Loucy (cell line): ENCODE data around the gene SRI.
"Not testable (repeated sequence)": the region's sequence is repeated elsewhere in the genome, so short reads cannot be mapped to it uniquely, and the experiment has no call there.

Experiments
- H2AFZ ChIP-seq: fragments of 200-600 bp; sonication (generic); 2 replicates; pipeline ENCODE4 v1.6.0; 2016; ENCODE audit warnings: antibody characterized with exemption, mild to moderate bottlenecking, low read length, moderate library complexity
- H3F3A ChIP-seq: fragments of 200-600 bp; 2 replicates; pipeline ENCODE4 v1.6.0; 2016; ENCODE audit warnings: antibody characterized with exemption, low read depth, mild to moderate bottlenecking
- H3K27me3 ChIP-seq: fragments of 200-600 bp; sonication (generic); 2 replicates; pipeline ENCODE4 v1.6.1; 2014; ENCODE audit warnings: low read length, mild to moderate bottlenecking; ENCODE audit not compliant: insufficient read depth, poor library complexity, severe bottlenecking
- H3K36me3 ChIP-seq: fragments of 200-600 bp; sonication (generic); 2 replicates; pipeline ENCODE4 v1.6.1; 2016; ENCODE audit warnings: low read length; ENCODE audit not compliant: insufficient read depth
- H3K4me1 ChIP-seq: fragments of 200-600 bp; sonication (generic); 2 replicates; pipeline ENCODE4 v1.5.1; 2014; ENCODE audit warnings: low read length, mild to moderate bottlenecking; ENCODE audit not compliant: insufficient read depth, poor library complexity, severe bottlenecking
- H3K4me2 ChIP-seq: fragments of 200-600 bp; sonication (generic); 2 replicates; pipeline ENCODE4 v1.6.0; 2014; ENCODE audit warnings: antibody characterized with exemption, low read length, low read depth, mild to moderate bottlenecking; ENCODE audit not compliant: poor library complexity, severe bottlenecking
- H3K4me3 ChIP-seq: fragments of 200-600 bp; sonication (generic); 2 replicates; pipeline ENCODE4 v1.5.1; 2014; ENCODE audit warnings: low read length, mild to moderate bottlenecking, mixed read lengths; ENCODE audit not compliant: poor library complexity, severe bottlenecking
- H3K79me2 ChIP-seq: fragments of 200-600 bp; sonication (generic); 2 replicates; pipeline ENCODE4 v1.6.1; 2014; ENCODE audit warnings: low read length; ENCODE audit not compliant: insufficient read depth
- H3K9ac ChIP-seq: fragments of 200-600 bp; sonication (generic); 2 replicates; pipeline ENCODE4 v1.6.0; 2014; ENCODE audit warnings: mild to moderate bottlenecking, low read depth, low read length, moderate library complexity; ENCODE audit not compliant: poor library complexity, severe bottlenecking
- H3K9me2 ChIP-seq: fragments of 200-600 bp; sonication (generic); replicated peaks from 2 replicates; pipeline ENCODE4 v1.6.1; 2016; ENCODE audit warnings: low read depth, low read length, mixed read lengths
- H3K9me3 ChIP-seq: fragments of 200-600 bp; sonication (generic); 2 replicates; pipeline ENCODE4 v1.6.1; 2014; ENCODE audit warnings: mild to moderate bottlenecking, antibody characterized with exemption, low read length, low read depth; ENCODE audit not compliant: insufficient read depth
- H4K20me1 ChIP-seq: fragments of 200-600 bp; sonication (generic); 2 replicates; pipeline ENCODE4 v1.6.0; 2014; ENCODE audit warnings: antibody characterized with exemption, low read length, mild to moderate bottlenecking; ENCODE audit not compliant: insufficient read depth, poor library complexity, severe bottlenecking
- CTCF ChIP-seq: fragments of 200-600 bp; sonication (generic); conservative IDR thresholded peaks from 2 replicates; pipeline ENCODE4 v1.5.1; 2014; ENCODE audit warnings: mild to moderate bottlenecking, antibody characterized with exemption, low read length
- EZH2phosphoT487 ChIP-seq: fragments of 200-600 bp; IDR thresholded peaks from 2 replicates; pipeline ENCODE4 v1.6.1; 2018; ENCODE audit warnings: antibody characterized with exemption, mild to moderate bottlenecking, moderate library complexity, borderline replicate concordance

SRI gene

DNA sequence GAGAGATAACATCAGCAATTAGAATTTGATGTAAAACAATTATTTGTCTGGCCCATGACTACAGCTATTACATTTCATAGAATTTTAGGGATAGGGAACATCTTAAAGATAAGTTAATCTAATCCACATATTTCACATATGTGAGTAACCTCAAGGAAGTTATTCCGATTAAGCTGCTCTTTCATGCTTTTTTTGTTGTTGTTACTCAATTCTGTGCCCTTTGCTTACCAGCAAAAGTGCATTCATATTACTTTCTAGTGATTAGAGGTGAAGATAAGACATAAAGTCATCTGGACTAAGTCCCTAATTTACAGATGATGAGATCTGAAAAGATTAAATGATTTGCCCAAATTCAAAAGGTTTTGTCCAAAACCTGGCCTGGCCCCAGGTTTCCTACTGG is 40.9 kb upstream of the SRI start:
- no peak overlapping the region for H2AFZ ChIP-seq
- no peaks in the 10 kb centered on the region for H3K9me3 ChIP-seq
- no peak overlapping the region for H3K4me3 ChIP-seq
- no peaks in the 10 kb centered on the region for H4K20me1 ChIP-seq
- no peak overlapping the region for H3K9ac ChIP-seq
- H3F3A ChIP-seq, result no peaks in the 10 kb centered on the region
- H3K4me1 ChIP-seq, result no peaks in the 10 kb centered on the region
- H3K36me3 ChIP-seq, result no peaks in the 10 kb centered on the region
- H3K4me2 ChIP-seq, result no peak overlapping the region
- H3K9me2 ChIP-seq, result no peaks in the 10 kb centered on the region
- H3K79me2 ChIP-seq, result no peaks in the 10 kb centered on the region
- TF ChIP-seq CTCF, result no peak
- no peaks in the 10 kb centered on the region for H3K27me3 ChIP-seq

DNA sequence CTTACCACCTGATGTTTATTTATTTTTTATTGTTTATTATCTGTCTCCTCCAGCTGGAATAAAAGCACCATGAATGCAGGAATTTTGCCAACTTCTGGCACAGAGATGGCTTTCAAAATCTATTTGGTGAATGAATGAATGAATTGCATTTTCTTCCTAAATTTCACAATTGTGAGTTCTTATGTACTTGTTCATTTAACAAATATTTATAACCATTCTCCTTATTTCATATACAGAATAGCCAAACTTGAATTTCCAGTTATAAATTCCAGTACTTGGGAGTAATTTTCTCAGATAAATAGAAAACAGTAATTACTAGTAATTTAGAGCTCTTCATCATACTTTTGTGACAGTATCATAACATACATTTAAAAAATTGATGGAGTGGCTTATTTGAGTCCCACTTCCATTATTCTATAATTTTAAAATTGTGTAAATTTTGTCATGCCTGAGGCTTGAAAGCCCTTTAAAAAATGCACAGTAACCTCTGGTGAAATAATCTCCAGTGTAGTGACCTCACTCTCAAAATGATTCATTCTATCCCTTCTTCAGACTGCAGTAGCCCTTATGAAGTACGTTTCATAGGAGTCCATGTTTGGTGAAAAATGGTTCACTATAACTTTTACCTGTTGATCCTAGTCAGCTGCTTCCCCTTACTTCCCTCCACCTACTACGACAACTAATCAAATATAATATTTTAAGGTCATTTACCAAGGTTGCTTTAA is 40.0 kb upstream of the SRI start:
- TF ChIP-seq EZH2phosphoT487 (no peak), CTCF (no peak)
- no peaks in the 10 kb centered on the region for H3K79me2 ChIP-seq
- no peaks in the 10 kb centered on the region for H3K9me3 ChIP-seq
- no peaks in the 10 kb centered on the region for H3K9me2 ChIP-seq
- no peaks in the 10 kb centered on the region for H4K20me1 ChIP-seq
- no peaks in the 10 kb centered on the region for H3K27me3 ChIP-seq
- H3K4me2 ChIP-seq, result no peak overlapping the region
- H2AFZ ChIP-seq, result no peak overlapping the region
- no peaks in the 10 kb centered on the region for H3K36me3 ChIP-seq
- H3K9ac ChIP-seq, result no peak overlapping the region
- H3K4me3 ChIP-seq, result no peak overlapping the region
- no peaks in the 10 kb centered on the region for H3F3A ChIP-seq
- H3K4me1 ChIP-seq, result no peaks in the 10 kb centered on the region

DNA sequence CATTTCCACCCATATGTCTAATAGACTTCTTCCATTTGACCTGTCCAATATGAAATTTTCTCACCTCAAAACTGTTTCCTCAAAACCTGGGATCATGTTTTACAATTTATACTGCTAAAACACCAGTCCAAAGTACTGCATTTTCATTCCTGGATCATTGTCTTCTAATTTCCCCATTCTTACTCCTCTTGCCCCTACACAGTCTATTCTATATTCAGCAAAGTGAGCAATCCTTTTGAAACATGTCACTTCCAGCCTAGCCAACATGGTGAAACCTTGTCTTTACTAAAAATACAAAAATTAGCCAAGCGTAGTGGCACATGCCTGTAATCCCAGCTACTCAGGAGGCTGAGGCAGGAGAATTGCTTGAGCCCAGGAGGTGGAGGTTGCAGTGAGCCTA is 38.5 kb upstream of the SRI start:
- not testable (repeated sequence) for H2AFZ ChIP-seq, H3K4me1 ChIP-seq, H3K4me2 ChIP-seq, H3K27me3 ChIP-seq, H3K4me3 ChIP-seq, H3K9me2 ChIP-seq, H3K9ac ChIP-seq, H3F3A ChIP-seq, H3K9me3 ChIP-seq, H3K79me2 ChIP-seq, H4K20me1 ChIP-seq, H3K36me3 ChIP-seq

GRCh38 chr7:88256906-88257305 is 37.1 kb upstream of the SRI start:
- no peaks in the 10 kb centered on the region for H4K20me1 ChIP-seq
- H3K9ac ChIP-seq, result no peak overlapping the region
- TF ChIP-seq CTCF, result no peak
- no peak for TF ChIP-seq EZH2phosphoT487
- no peaks in the 10 kb centered on the region for H3K4me1 ChIP-seq
- H3K4me2 ChIP-seq, result no peak overlapping the region
- no peaks in the 10 kb centered on the region for H3K36me3 ChIP-seq
- no peaks in the 10 kb centered on the region for H3K9me2 ChIP-seq
- H3K27me3 ChIP-seq, result no peaks in the 10 kb centered on the region
- no peak overlapping the region for H2AFZ ChIP-seq
- H3K79me2 ChIP-seq, result no peaks in the 10 kb centered on the region
- no peak overlapping the region for H3K4me3 ChIP-seq
- H3F3A ChIP-seq, result no peaks in the 10 kb centered on the region
- H3K9me3 ChIP-seq, result no peaks in the 10 kb centered on the region
